ENCODE results near the gene DYNLT4.
"Not testable (repeated sequence)": the region's sequence is repeated elsewhere in the genome, so short reads cannot be mapped to it uniquely, and the experiment has no call there.

DYNLT4 gene

DNA sequence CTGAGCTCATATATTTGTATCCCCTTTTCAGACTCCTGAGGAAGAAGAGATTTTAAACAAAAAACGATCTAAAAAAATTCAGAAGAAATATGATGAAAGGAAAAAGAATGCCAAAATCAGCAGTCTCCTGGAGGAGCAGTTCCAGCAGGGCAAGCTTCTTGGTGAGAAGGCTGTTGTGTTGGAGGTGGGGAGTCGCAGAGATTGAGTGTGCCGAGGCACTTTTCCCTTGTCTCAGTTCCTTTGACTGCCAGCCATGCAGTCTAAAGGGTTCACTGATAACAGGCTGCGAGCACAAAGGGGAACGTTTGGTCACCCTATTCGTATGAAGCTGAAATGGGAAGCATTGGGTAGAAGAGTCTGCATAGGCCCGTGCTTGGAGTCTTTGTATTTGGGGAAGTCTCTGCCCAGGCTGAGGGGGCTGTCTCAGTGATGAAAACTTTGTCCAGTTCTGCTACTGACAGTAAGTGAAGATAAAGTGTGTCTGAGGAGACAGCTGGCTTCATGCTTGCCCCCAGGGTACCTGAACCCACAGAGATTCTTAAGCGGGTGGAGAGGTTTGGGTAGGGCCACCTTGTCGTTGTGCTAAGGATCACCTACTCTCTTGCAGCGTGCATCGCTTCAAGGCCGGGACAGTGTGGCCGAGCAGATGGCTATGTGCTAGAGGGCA lies 29.0 kb downstream of the DYNLT4 start:
- Histone ChIP-seq H3K4me3 (replicated peaks; ENCODE audit: low read depth, low read length) (peak overlapping the region; percentile 92), H3K27me3 (replicated peaks; ENCODE audit: control insufficient read depth, insufficient read depth, low read length) (no peaks in the 10 kb centered on the region), H3K36me3 (ENCODE audit: control insufficient read depth, insufficient read depth, low read length) (peaks cover 28% of the 10 kb centered on the region)
- TF ChIP-seq, protein P1, sequence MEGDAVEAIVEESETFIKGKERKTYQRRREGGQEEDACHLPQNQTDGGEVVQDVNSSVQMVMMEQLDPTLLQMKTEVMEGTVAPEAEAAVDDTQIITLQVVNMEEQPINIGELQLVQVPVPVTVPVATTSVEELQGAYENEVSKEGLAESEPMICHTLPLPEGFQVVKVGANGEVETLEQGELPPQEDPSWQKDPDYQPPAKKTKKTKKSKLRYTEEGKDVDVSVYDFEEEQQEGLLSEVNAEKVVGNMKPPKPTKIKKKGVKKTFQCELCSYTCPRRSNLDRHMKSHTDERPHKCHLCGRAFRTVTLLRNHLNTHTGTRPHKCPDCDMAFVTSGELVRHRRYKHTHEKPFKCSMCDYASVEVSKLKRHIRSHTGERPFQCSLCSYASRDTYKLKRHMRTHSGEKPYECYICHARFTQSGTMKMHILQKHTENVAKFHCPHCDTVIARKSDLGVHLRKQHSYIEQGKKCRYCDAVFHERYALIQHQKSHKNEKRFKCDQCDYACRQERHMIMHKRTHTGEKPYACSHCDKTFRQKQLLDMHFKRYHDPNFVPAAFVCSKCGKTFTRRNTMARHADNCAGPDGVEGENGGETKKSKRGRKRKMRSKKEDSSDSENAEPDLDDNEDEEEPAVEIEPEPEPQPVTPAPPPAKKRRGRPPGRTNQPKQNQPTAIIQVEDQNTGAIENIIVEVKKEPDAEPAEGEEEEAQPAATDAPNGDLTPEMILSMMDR (IDR thresholded peaks at IDR 0.05; ENCODE audit: insufficient read depth, low read length, poor library complexity, severe bottlenecking): no peak
- no peak for DNase-seq (ENCODE audit: extremely low read depth, insufficient read length)

DNA sequence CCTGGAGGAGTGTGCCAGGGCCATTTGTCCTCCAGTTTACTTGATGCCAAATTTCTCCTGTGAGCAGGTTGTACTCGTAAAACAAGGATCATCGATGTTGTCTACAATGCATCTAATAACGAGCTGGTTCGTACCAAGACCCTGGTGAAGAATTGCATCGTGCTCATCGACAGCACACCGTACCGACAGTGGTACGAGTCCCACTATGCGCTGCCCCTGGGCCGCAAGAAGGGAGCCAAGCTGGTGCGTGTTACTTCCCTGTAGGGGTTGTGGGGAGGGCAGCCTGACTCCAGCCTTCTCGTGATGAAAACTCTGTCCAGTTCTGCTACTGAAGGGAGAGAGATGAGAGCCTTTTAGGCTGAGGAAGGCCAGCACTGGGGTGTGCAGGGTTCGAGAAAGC lies 29.6 kb downstream of the DYNLT4 start:
- H3K4me3 ChIP-seq (replicated peaks; ENCODE audit: low read depth, low read length): peak overlapping the region; percentile 92
- no peaks in the 10 kb centered on the region for H3K27me3 ChIP-seq (replicated peaks; ENCODE audit: control insufficient read depth, insufficient read depth, low read length)
- DNase-seq (ENCODE audit: extremely low read depth, insufficient read length): no peak
- H3K36me3 ChIP-seq (ENCODE audit: control insufficient read depth, insufficient read depth, low read length): peaks cover 28% of the 10 kb centered on the region
- TF ChIP-seq, protein P1 (IDR thresholded peaks at IDR 0.05; ENCODE audit: insufficient read depth, low read length, poor library complexity, severe bottlenecking): no peak

DNA sequence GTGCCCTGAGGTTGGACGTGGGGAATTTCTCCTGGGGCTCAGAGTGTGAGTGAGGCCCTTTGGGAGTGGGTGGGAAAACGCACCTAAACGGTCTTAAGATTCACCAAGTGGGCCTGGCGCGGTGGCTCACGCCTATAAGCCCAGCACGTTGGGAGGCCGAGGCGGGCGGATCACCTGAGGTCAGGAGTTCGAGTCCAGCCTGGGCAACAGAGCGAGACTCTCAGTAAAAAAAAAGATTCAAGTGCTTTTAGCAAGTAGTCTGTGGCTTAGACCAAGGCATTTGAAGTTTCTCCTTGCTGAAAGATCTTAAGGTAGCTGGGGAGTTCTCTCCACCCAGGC lies 30.5 kb downstream of the DYNLT4 start:
- TF ChIP-seq, protein P1 (IDR thresholded peaks at IDR 0.05; ENCODE audit: insufficient read depth, low read length, poor library complexity, severe bottlenecking): no peak
- no peak for DNase-seq (ENCODE audit: extremely low read depth, insufficient read length)
- H3K27me3 ChIP-seq (replicated peaks; ENCODE audit: control insufficient read depth, insufficient read depth, low read length): no peaks in the 10 kb centered on the region
- H3K4me3 ChIP-seq (replicated peaks; ENCODE audit: low read depth, low read length): peak overlapping the region; percentile 92
- peaks cover 28% of the 10 kb centered on the region for H3K36me3 ChIP-seq (ENCODE audit: control insufficient read depth, insufficient read depth, low read length)

DNA sequence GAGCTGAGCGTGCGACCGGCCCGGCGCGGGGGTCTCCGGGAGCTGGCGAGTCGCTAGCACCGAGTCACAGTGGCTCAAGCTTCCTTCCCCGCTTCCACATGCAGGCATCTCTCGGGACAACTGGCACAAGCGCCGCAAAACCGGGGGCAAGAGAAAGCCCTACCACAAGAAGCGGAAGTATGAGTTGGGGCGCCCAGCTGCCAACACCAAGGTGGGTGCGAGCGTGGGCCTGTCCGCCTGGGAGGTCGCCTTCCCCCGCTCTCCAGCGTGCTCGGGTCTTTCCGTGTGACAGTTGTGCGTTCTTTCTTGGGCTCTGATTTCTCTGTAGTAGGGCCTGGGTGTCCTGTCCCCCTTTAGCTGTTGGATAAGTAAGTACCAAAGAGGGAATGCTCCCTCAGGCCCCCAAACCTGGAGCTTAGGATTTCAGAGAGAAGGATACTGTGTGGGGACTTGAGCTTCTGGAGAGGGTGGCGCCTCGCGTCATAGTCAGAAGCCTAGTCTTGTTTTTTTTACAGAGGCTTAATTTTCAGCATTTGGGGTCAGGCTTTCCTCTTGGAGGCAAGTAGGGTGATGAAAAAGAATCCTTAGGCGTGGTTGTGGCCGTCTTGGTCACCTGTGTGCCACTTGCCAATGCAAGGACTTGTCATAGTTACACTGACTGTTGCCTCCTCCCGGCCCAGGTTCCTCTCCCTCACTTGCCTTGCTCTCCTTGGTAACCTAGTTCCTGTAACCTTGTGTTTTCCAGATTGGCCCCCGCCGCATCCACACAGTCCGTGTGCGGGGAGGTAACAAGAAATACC lies 31.0 kb downstream of the DYNLT4 start:
- DNase-seq (ENCODE audit: extremely low read depth, insufficient read length): no peak
- Histone ChIP-seq H3K27me3 (replicated peaks; ENCODE audit: control insufficient read depth, insufficient read depth, low read length) (no peaks in the 10 kb centered on the region), H3K36me3 (ENCODE audit: control insufficient read depth, insufficient read depth, low read length) (peaks cover 27% of the 10 kb centered on the region), H3K4me3 (replicated peaks; ENCODE audit: low read depth, low read length) (peak overlapping the region; percentile 92)
- TF ChIP-seq, protein P1 (IDR thresholded peaks at IDR 0.05; ENCODE audit: insufficient read depth, low read length, poor library complexity, severe bottlenecking): no peak

DNA sequence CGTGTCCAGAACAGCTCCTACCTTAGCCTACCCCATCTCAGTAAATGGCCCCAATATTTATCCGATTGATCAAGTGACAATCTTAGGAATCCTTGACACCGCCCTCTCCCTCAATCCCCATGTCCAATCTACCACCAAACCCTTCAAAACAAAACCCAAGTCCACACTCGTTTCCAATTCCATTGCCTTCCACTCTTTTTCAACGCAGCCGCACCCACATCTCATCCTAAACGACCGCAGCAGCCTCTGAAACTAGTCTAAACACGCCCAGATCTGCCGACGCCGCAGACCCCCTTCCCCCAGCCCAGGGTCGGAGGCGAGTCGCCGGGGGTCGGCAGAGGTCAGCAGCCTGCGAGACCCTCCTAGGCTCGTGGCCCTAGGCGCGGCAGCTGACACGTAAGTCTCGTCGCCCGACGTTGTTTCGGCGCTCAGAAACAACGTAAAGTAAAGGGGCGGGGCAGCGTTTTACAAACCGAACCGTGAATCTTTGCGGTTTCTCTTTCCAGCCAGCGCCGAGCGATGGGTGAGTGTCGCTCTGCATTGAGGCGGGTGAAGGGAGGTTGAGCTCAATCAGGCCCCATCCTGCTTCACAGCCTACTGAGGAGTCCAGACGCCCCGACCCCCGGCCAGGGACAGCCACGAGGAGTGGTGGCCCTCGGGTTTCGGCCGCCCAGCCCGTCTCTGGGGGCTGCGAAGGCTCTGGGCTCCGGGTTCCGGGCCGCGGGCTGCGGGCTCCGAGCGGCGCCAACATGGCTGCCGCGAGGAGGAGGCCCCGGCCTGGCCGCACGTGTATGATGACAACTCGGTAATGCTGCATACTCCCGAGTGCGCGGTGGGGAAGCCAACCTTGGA lies 31.8 kb downstream of the DYNLT4 start, which contains the start of gene RPS8:
TSS of gene RPS8 (plus strand) at position 463 of the 852 bp plus-strand sequence. CDS start at position 520, 57 bp downstream.
- peak; percentile 86 for DNase-seq (ENCODE audit: extremely low read depth, insufficient read length)
- TF ChIP-seq, protein P1 (IDR thresholded peaks at IDR 0.05; ENCODE audit: insufficient read depth, low read length, poor library complexity, severe bottlenecking): no peak
- H3K36me3 ChIP-seq (ENCODE audit: control insufficient read depth, insufficient read depth, low read length): peaks cover 22% of the 10 kb centered on the region
- peak within 1 kb of the TSS; percentile 92 for H3K4me3 ChIP-seq (replicated peaks; ENCODE audit: low read depth, low read length)
- H3K27me3 ChIP-seq (replicated peaks; ENCODE audit: control insufficient read depth, insufficient read depth, low read length): no peaks in the 10 kb centered on the region

DNA sequence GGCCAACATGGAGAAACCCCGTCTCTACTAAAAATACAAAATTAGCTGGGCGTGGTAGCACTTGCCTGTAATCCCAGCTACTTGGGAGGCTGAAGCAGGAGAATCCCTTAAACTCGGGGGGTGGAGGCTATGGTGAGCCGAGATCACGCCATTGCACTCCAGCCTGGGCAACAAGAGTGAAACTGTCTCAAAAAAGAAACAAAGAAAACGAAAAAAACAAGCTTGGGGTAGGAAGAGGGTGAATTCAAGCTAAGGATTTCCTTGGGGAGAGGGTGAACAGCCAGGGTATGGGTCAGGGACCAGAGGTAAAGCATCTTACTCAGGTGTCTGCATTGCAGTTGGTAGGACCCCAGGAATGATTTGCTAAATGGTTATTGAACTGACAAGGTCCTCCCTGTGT lies 40.7 kb downstream of the DYNLT4 start:
- peaks cover 25% of the 10 kb centered on the region for H3K36me3 ChIP-seq (ENCODE audit: control insufficient read depth, insufficient read depth, low read length)
- not testable (repeated sequence) for H3K27me3 ChIP-seq (replicated peaks; ENCODE audit: control insufficient read depth, insufficient read depth, low read length); H3K4me3 ChIP-seq (replicated peaks; ENCODE audit: low read depth, low read length); DNase-seq (ENCODE audit: extremely low read depth, insufficient read length)
